ENCODE results near the gene DDX1. TPM values are rescaled to one million over a fixed set of nuclear protein-coding genes. Genes with fewer than 3 reads are reported as not detected.

Gene DDX1
- total RNA-seq, 2 donors from 2014 or later: 116 to 126 TPM

GRCh38 chr2:15673919-15674636 lies 82.4 kb downstream of the DDX1 start:
- H3K36me3 Mint-ChIP-seq (ENCODE audit: low read depth): no peaks in the 10 kb centered on the region
- peaks cover 7% of the 10 kb centered on the region for H3K9me3 Mint-ChIP-seq
- no peaks in the 10 kb centered on the region for H3K4me1 Mint-ChIP-seq
- no peak overlapping the region for H3K27ac ChIP-seq (ENCODE audit: low read depth, low read length)
- TF ChIP-seq CTCF (conservative IDR thresholded peaks at IDR 0.05): no peak
- DNase-seq: peak; percentile 66
- no peak overlapping the region for H3K4me3 ChIP-seq (ENCODE audit: low read length)
- no peaks in the 10 kb centered on the region for H3K36me3 ChIP-seq (ENCODE audit: control insufficient read depth, insufficient read depth, low read length)
- no peak overlapping the region for H3K27ac Mint-ChIP-seq
- no peak overlapping the region for H3K9ac ChIP-seq (ENCODE audit: extremely low read depth, low read length, poor library complexity, severe bottlenecking)
- H3K4me3 Mint-ChIP-seq: no peak overlapping the region
- H3K4me1 ChIP-seq (ENCODE audit: control insufficient read depth, insufficient read depth, low read length): no peaks in the 10 kb centered on the region
- H3K27me3 Mint-ChIP-seq (ENCODE audit: insufficient read depth): no peaks in the 10 kb centered on the region
- peaks cover under 1% of the 10 kb centered on the region for H3K9me3 ChIP-seq (ENCODE audit: control insufficient read depth, low read length)
- WGBS, 2 experiments (ENCODE audit: insufficient coverage in 1 of 2, insufficient read length in 1 of 2): 75 to 81% methylated on average over 6 to 7 of the region's 7 CpGs
- no peaks in the 10 kb centered on the region for H3K27me3 ChIP-seq (ENCODE audit: control insufficient read depth, insufficient read depth, low read length, poor library complexity, severe bottlenecking)

GRCh38 chr2:15674637-15675455 lies 83.2 kb downstream of the DDX1 start:
- peaks cover 6% of the 10 kb centered on the region for H3K9me3 ChIP-seq (ENCODE audit: control insufficient read depth, low read length)
- Mint-ChIP-seq H3K27me3 (ENCODE audit: insufficient read depth) (peaks cover 2% of the 10 kb centered on the region), H3K9me3 (peaks cover 14% of the 10 kb centered on the region), H3K27ac (peak overlapping the region; percentile 33), H3K4me1 (no peaks in the 10 kb centered on the region), H3K36me3 (ENCODE audit: low read depth) (peaks cover 2% of the 10 kb centered on the region), H3K4me3 (no peak overlapping the region)
- H3K9ac ChIP-seq (ENCODE audit: extremely low read depth, low read length, poor library complexity, severe bottlenecking): no peak overlapping the region
- WGBS, 2 experiments (ENCODE audit: insufficient coverage in 1 of 2, insufficient read length in 1 of 2): 87 to 91% methylated on average over 7 to 16 of the region's 16 CpGs
- H3K27ac ChIP-seq (ENCODE audit: low read depth, low read length): no peak overlapping the region
- no peak overlapping the region for H3K4me3 ChIP-seq (ENCODE audit: low read length)
- no peaks in the 10 kb centered on the region for H3K4me1 ChIP-seq (ENCODE audit: control insufficient read depth, insufficient read depth, low read length)
- no peak for TF ChIP-seq CTCF (conservative IDR thresholded peaks at IDR 0.05)
- H3K27me3 ChIP-seq (ENCODE audit: control insufficient read depth, insufficient read depth, low read length, poor library complexity, severe bottlenecking): no peaks in the 10 kb centered on the region
- no peak for DNase-seq
- H3K36me3 ChIP-seq (ENCODE audit: control insufficient read depth, insufficient read depth, low read length): no peaks in the 10 kb centered on the region

- Mint-ChIP-seq H3K4me3 (no peak overlapping the region), H3K36me3 (ENCODE audit: low read depth) (peaks cover 2% of the 10 kb centered on the region), H3K9me3 (peaks cover 18% of the 10 kb centered on the region), H3K27ac (no peak overlapping the region), H3K27me3 (ENCODE audit: insufficient read depth) (peaks cover 2% of the 10 kb centered on the region), H3K4me1 (no peaks in the 10 kb centered on the region)
- Histone ChIP-seq H3K4me1 (ENCODE audit: control insufficient read depth, insufficient read depth, low read length) (no peaks in the 10 kb centered on the region), H3K27me3 (ENCODE audit: control insufficient read depth, insufficient read depth, low read length, poor library complexity, severe bottlenecking) (no peaks in the 10 kb centered on the region), H3K9me3 (ENCODE audit: control insufficient read depth, low read length) (peaks cover 6% of the 10 kb centered on the region), H3K4me3 (ENCODE audit: low read length) (no peak overlapping the region), H3K36me3 (ENCODE audit: control insufficient read depth, insufficient read depth, low read length) (no peaks in the 10 kb centered on the region), H3K27ac (ENCODE audit: low read depth, low read length) (no peak overlapping the region), H3K9ac (ENCODE audit: extremely low read depth, low read length, poor library complexity, severe bottlenecking) (no peak overlapping the region)
- TF ChIP-seq CTCF (conservative IDR thresholded peaks at IDR 0.05): no peak
- DNase-seq: no peak
- 83 to 88% methylated on average over 5 to 10 of the region's 10 CpGs for WGBS, 2 experiments (ENCODE audit: insufficient coverage in 1 of 2, insufficient read length in 1 of 2)
Measured at GRCh38 chr2:15675456-15676195, 84.0 kb downstream of the DDX1 start.

All from endodermal cell (in vitro differentiated cells).